ENCODE results near the gene COMMD7.

DNA sequence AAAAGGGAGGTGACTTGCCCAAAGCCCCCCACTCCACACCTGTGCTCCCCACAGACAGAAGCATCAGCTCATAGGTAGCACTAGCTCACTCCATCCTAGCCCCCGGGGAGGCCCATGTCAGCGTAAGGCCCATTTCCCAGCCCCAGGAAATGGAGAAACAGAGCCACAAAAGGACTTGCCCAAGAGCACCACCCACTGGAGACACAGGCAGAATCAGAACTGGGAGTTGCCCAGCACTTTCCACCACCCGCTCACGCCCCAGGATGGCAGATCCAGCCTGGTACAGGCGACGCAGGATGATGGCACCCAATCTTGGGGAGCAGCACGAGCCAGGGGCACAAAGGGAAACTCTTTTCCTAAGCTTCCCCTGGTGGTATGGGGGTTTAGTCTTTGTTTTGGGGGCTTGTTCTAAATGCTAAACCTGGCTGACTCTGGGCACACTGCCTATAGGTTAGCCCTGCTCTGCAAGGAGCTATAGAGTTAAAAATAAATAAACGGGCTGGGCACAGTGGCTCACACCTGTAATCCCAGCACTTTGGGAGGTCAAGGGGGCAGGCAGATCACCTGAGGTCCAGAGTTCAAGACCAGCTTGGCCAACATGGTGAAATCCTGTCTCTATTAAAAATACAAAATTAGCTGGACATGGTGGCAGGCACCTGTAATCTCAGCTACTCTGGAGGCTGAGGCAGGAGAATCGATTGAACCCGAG is 81.3 kb downstream of the COMMD7 start:
- TF ChIP-seq, protein P1, sequence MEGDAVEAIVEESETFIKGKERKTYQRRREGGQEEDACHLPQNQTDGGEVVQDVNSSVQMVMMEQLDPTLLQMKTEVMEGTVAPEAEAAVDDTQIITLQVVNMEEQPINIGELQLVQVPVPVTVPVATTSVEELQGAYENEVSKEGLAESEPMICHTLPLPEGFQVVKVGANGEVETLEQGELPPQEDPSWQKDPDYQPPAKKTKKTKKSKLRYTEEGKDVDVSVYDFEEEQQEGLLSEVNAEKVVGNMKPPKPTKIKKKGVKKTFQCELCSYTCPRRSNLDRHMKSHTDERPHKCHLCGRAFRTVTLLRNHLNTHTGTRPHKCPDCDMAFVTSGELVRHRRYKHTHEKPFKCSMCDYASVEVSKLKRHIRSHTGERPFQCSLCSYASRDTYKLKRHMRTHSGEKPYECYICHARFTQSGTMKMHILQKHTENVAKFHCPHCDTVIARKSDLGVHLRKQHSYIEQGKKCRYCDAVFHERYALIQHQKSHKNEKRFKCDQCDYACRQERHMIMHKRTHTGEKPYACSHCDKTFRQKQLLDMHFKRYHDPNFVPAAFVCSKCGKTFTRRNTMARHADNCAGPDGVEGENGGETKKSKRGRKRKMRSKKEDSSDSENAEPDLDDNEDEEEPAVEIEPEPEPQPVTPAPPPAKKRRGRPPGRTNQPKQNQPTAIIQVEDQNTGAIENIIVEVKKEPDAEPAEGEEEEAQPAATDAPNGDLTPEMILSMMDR (IDR thresholded peaks at IDR 0.05): no peak
- no peak for TF ChIP-seq POLR2A (IDR thresholded peaks at IDR 0.05)

All from uterus (tissue), 2 donors.